Stimulated activated naive CD8-positive, alpha-beta T cell treated with anti-CD3 and anti-CD28 coated beads, Interleukin-15, Interleukin-2, amounts not matched to agents 100 U/mL and 50 U/mL, for 24 hours (primary cell): ENCODE results near the gene MS4A8.

Source experiments
- ATAC-seq: fragments of 150-1000 bp; cut with Tn5 transposase; one replicate; pipeline ENCODE4 v1.10.0; 2021
- DNase-seq: peaks from one replicate; pipeline ENCODE4 v3.0.0; 2021

The MS4A8 gene

DNA sequence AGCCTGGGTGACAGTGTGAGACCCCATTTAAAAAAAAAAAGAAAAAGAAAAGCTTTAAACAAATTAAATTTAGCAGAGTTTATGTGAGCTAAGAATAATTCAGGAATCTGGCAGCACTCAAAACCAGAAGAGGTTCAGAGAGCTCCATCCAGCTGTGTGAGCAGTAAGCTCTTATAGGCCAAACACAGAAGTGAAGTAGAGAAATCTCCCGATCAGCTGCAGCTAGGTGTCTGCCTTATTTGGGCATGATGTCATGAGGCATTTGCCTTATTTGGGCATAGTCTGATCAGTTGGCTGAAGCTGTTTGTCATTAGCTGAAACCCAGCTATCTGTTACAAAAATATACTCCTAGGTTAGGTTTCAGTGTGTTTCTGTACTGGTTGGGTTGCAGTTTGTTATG lies 65.5 kb downstream of the MS4A8 start:
- no peak for ATAC-seq
- DNase-seq: no peak

- DNase-seq: no peak
Measured at GRCh38 chr11:60765355-60765754, 65.9 kb downstream of the MS4A8 start.

More at GRCh38 chr11:60765355-60765754, 65.9 kb downstream of the MS4A8 start:
- ATAC-seq: no peak
